CD14-positive monocyte (primary cell): ENCODE results near the gene POLA1. TPM values are rescaled to one million over a fixed set of nuclear protein-coding genes. Genes with fewer than 3 reads are reported as not detected.
A peak's percentile ranks its signal among the peaks of the same experiment; 100 is the strongest.

Source experiments
- DNase-seq, 3 donors: peaks; one replicate each; pipeline ENCODE4 v3.0.0-alpha.2; 2011 to 2022
- H2AFZ ChIP-seq: 2 replicates; pipeline ENCODE4 v1.6.0; 2012; ENCODE audit warnings: mild to moderate bottlenecking, low read depth, low read length, inconsistent platforms; ENCODE audit not compliant: insufficient read depth, poor library complexity, severe bottlenecking
- H3K27ac ChIP-seq, 2 donors: 1 replicate in 1 of 2; 2 replicates in 1 of 2; pipeline ENCODE4 v1.5.1; 2012 to 2013; ENCODE audit warnings: low read length in 2 of 2, control low read depth in 1 of 2, inconsistent platforms in 1 of 2, low read depth in 1 of 2, mild to moderate bottlenecking in 1 of 2
- H3K27me3 ChIP-seq, 2 donors: one replicate each; pipeline versions ENCODE4 v1.6.0 to v1.6.1; 2011 to 2013; ENCODE audit warnings: low read length in 2 of 2; ENCODE audit not compliant: control insufficient read depth in 2 of 2, insufficient read depth in 2 of 2
- H3K36me3 ChIP-seq, 2 donors: replicated peaks in 1 of 2; 1 replicate in 1 of 2; 2 replicates in 1 of 2; pipeline versions ENCODE4 v1.5.1 to v1.6.1; 2012 to 2013; ENCODE audit warnings: low read length in 2 of 2, control low read depth in 1 of 2, inconsistent platforms in 1 of 2, mild to moderate bottlenecking in 1 of 2; ENCODE audit not compliant: insufficient read depth in 2 of 2, control insufficient read depth in 1 of 2
- H3K4me1 ChIP-seq, 2 donors: 1 replicate in 1 of 2; 2 replicates in 1 of 2; pipeline versions ENCODE4 v1.5.1 to v1.6.1; 2012 to 2013; ENCODE audit warnings: low read length in 2 of 2, control low read depth in 1 of 2, inconsistent platforms in 1 of 2, mild to moderate bottlenecking in 1 of 2, moderate library complexity in 1 of 2; ENCODE audit not compliant: insufficient read depth in 2 of 2, control insufficient read depth in 1 of 2
- H3K4me2 ChIP-seq: replicated peaks from 2 replicates; pipeline ENCODE3; 2012; ENCODE audit warnings: low read length, moderate library complexity, mild to moderate bottlenecking; ENCODE audit not compliant: poor library complexity, severe bottlenecking; ENCODE audit errors: extremely low read depth
- H3K4me3 ChIP-seq, 3 experiments: fragments of 200-600 bp in 1 of 3; sonication (generic) in 1 of 3; replicated peaks in 1 of 3; 1 replicate in 2 of 3; 2 replicates in 1 of 3; pipeline ENCODE4 v1.5.1; 2011 to 2013; ENCODE audit warnings: low read length in 3 of 3, mild to moderate bottlenecking in 3 of 3, control low read depth in 2 of 3, low read depth in 2 of 3, inconsistent platforms in 1 of 3, moderate library complexity in 1 of 3
- H3K79me2 ChIP-seq: 2 replicates; pipeline ENCODE4 v1.6.0; 2012; ENCODE audit warnings: mild to moderate bottlenecking, control low read depth, inconsistent platforms, low read length, moderate library complexity; ENCODE audit not compliant: insufficient read depth
- H3K9ac ChIP-seq: 2 replicates; pipeline ENCODE4 v1.6.0; 2017; ENCODE audit warnings: low read length, mild to moderate bottlenecking; ENCODE audit not compliant: insufficient read depth, poor library complexity, severe bottlenecking
- H3K9me3 ChIP-seq, 2 donors: replicated peaks in 1 of 2; 1 replicate in 1 of 2; 2 replicates in 1 of 2; pipeline versions ENCODE4 v1.5.1 to v1.6.1; 2012 to 2013; ENCODE audit warnings: low read length in 2 of 2, control low read depth in 1 of 2; ENCODE audit not compliant: control insufficient read depth in 1 of 2, insufficient read depth in 1 of 2
- H4K20me1 ChIP-seq: 2 replicates; pipeline ENCODE4 v1.6.0; 2012; ENCODE audit warnings: mild to moderate bottlenecking, low read length, control low read depth, moderate library complexity; ENCODE audit not compliant: insufficient read depth
- H3K27ac Mint-ChIP-seq, 7 donors: one replicate each; pipeline ENCODE4 v1.8.0; 2020; ENCODE audit warnings: mild to moderate bottlenecking in 7 of 7, mixed read lengths in 7 of 7, moderate library complexity in 6 of 7, inconsistent platforms in 2 of 7
- H3K27me3 Mint-ChIP-seq, 3 donors: one replicate each; pipeline ENCODE4 v1.8.0; 2021 to 2022; ENCODE audit warnings: low read depth in 3 of 3, mild to moderate bottlenecking in 3 of 3, mixed read lengths in 3 of 3, moderate library complexity in 3 of 3, inconsistent platforms in 1 of 3
- H3K36me3 Mint-ChIP-seq, 2 donors: one replicate each; pipeline ENCODE4 v1.8.0; 2020; ENCODE audit warnings: mixed read lengths in 2 of 2, inconsistent platforms in 1 of 2, mild to moderate bottlenecking in 1 of 2
- H3K4me1 Mint-ChIP-seq: one replicate; pipeline ENCODE4 v1.8.0; 2020; ENCODE audit warnings: mild to moderate bottlenecking, mixed read lengths
- H3K4me3 Mint-ChIP-seq, 2 donors: one replicate each; pipeline ENCODE4 v1.8.0; 2020; ENCODE audit warnings: mild to moderate bottlenecking in 2 of 2, mixed read lengths in 2 of 2, moderate library complexity in 1 of 2
- H3K9me3 Mint-ChIP-seq, 7 donors: one replicate each; pipeline ENCODE4 v1.8.0; 2020 to 2022; ENCODE audit warnings: mixed read lengths in 7 of 7, mild to moderate bottlenecking in 6 of 7, moderate library complexity in 6 of 7, inconsistent platforms in 2 of 7
- CTCF ChIP-seq: fragments of 200-600 bp; IDR thresholded peaks from one replicate; pipeline ENCODE4 v1.8.0; 2022; ENCODE audit warnings: antibody characterized with exemption, mild to moderate bottlenecking
- whole genome bisulfite sequencing: methylation state at CpG from one replicate; pipeline ENCODE4 v1.1.5; 2013; ENCODE audit warnings: missing lambda C conversion rate; ENCODE audit not compliant: insufficient coverage; 5-methylcytosine and 5-hydroxymethylcytosine counted together
- intact Hi-C, 2 donors: fragments of 100-400 bp; cut with micrococcal nuclease; formaldehyde crosslinking; loops; one replicate each; pipeline versions ENCODE4 v1.15.0 to v1.15.1; 2023
- polyA plus RNA-seq, 3 donors: library from polyadenylated mRNA; depleted of rRNA in 1 of 3; unstranded in 2 of 3; stranded (reverse) in 1 of 3; fragments of 300-500 nt in 2 of 3; fragments of >200 nt in 1 of 3; fragmentation: Illumina TruSeq in 2 of 3; gene quantifications; 1 replicate in 2 of 3; 2 replicates in 1 of 3; pipeline ENCODE4 v1.2.3, GENCODE V29; 2012 to 2021
- small RNA-seq: library from RNA; depleted of rRNA; stranded (forward); fragments of <200 nt; gene quantifications from one replicate; pipeline ENCODE3, GENCODE V24; 2012; ENCODE audit warnings: low read depth; ENCODE audit not compliant: insufficient read length

The POLA1 gene
- polyA plus RNA-seq, 3 donors = 1.2 to 1.4 (median 1.3) TPM

DNA sequence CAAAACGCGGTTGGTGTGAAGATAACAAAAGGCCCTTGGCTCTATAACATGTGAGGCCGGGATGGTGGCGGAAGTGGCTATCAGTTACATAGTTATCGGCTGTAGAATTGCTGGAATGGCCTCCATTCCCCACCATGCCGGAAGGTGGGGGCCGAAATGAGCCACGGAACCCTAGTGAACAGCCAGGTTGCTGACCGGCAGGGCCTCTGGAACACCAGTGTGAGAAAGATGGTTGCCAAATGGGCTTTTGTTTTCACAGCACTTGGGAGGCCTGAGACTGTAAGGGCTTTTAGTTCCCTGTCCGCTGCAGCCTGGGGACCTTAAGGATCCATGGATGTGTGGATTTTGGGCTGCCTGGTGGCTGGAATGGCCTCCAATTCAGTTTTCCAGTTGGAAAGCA, 345.3 kb downstream of the POLA1 start:
- Histone ChIP-seq H3K4me1 (no peaks in the 10 kb centered on the region), H3K36me3 (no peaks in the 10 kb centered on the region), H3K27me3 (no peaks in the 10 kb centered on the region), H3K4me3 (no peak overlapping the region), H4K20me1 (no peaks in the 10 kb centered on the region), H3K27ac (no peak overlapping the region), H2AFZ (no peak overlapping the region), H3K79me2 (no peaks in the 10 kb centered on the region), H3K9me3 (no peaks in the 10 kb centered on the region), H3K4me2 (no peak overlapping the region), H3K9ac (no peak overlapping the region)
- 71% methylated on average over 2 of the region's 10 CpGs for WGBS
- no peak overlapping the region for H3K27ac Mint-ChIP-seq
- H3K9me3 Mint-ChIP-seq = peaks cover 0 to 26% (median 2%) of the 10 kb centered on the region in 7 donors
- intact Hi-C loops = no loop called here
- peaks cover 7% of the 10 kb centered on the region for H3K4me1 Mint-ChIP-seq
- peaks cover 0 to 5% (median 0%) of the 10 kb centered on the region in 3 donors for H3K27me3 Mint-ChIP-seq
- H3K36me3 Mint-ChIP-seq = no peaks in the 10 kb centered on the region
- TF ChIP-seq CTCF = no peak
- no peak overlapping the region for H3K4me3 Mint-ChIP-seq
- DNase-seq = no peak

GRCh38 chrX:25043192-25043591, 349.5 kb downstream of the POLA1 start:
- Mint-ChIP-seq H3K4me1 (peaks cover 10% of the 10 kb centered on the region), H3K27ac (no peak overlapping the region), H3K36me3 (no peaks in the 10 kb centered on the region), H3K4me3 (no peak overlapping the region), H3K9me3 (peaks cover 0 to 27% (median 2%) of the 10 kb centered on the region in 7 donors), H3K27me3 (peaks cover 0 to 3% (median 2%) of the 10 kb centered on the region in 3 donors)
- H3K27ac ChIP-seq = no peak overlapping the region
- no peak for DNase-seq
- no peak for TF ChIP-seq CTCF
- H3K4me2 ChIP-seq = no peak overlapping the region
- H4K20me1 ChIP-seq = no peaks in the 10 kb centered on the region
- H3K9ac ChIP-seq = no peak overlapping the region
- H3K36me3 ChIP-seq = no peaks in the 10 kb centered on the region
- H3K4me3 ChIP-seq = no peak overlapping the region
- WGBS = 20% methylated on average over 1 of the region's 1 CpG
- H2AFZ ChIP-seq = no peak overlapping the region
- no peaks in the 10 kb centered on the region for H3K9me3 ChIP-seq
- H3K79me2 ChIP-seq = no peaks in the 10 kb centered on the region
- intact Hi-C loops = no loop called here
- no peaks in the 10 kb centered on the region for H3K4me1 ChIP-seq
- H3K27me3 ChIP-seq = no peaks in the 10 kb centered on the region

Small RNA genes within 50 kb of the gene (small RNA-seq; reads per million reads assigned to genes)
- gene SCARNA23 = 9.9 reads per million, percentile 74 among the genes with 10 or more reads in this experiment

Other genes with a start within 250 kb of the POLA1 start
- gene PDK3, start 228.6 kb upstream of the POLA1 start, polyA plus RNA-seq = 10 to 100 TPM; 12.2 to 34.0 (median 32.6) TPM
- under 1 TPM in 1 of 3 donors, not detected in 2; 0.15 TPM for gene PCYT1B, start 46.6 kb upstream of the POLA1 start, polyA plus RNA-seq